SHP77 (cell line): ENCODE data around the gene YIPF2.
"Not testable (repeated sequence)": the region's sequence is repeated elsewhere in the genome, so short reads cannot be mapped to it uniquely, and the experiment has no call there.

Experiments used
- DNase-seq, 2 experiments: peaks; one replicate each; lab custom pipeline; 2025; lab: John Stamatoyannopoulos, UW

Gene YIPF2

DNA sequence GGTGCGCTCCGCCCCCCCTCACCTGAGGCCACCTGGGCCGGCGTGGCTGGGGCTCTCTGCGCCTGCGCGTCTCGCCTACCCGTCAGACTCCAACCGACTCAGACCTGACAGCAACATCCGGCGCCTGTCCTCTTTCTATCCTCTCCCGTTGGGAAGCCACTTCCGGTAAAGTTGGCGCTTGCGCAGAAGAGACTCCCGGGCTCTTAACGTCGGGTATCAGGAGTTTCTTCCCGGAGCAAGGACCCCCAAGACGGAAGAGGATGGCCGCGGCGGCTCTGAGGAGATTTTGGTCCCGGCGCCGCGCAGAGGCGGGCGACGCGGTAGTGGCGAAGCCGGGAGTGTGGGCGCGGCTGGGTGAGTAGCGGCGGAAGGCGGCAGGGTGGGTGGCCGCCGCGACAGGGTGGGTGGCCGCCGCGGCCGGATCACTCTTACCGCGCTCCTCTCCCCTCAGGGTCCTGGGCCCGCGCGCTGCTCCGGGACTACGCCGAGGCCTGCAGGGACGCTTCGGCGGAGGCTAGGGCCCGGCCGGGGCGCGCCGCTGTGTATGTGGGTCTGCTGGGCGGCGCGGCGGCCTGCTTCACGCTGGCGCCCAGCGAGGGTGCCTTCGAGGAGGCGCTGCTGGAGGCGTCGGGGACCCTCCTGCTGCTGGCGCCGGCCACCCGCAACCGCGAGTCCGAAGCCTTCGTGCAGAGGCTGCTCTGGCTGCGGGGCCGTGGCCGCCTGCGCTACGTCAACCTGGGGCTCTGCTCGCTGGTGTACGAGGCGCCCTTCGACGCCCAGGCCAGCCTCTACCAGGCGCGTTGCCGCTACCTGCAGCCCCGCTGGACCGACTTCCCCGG, at the start of gene YIPF2, which contains the start of gene TIMM29:
TSS of gene YIPF2 (minus strand) at position 77 of the 839 bp plus-strand sequence. CDS start 229 bp downstream, outside the sequence.
TSS of gene TIMM29 (plus strand) at position 249 of the 839 bp plus-strand sequence. CDS start at position 261, 12 bp downstream.
- DNase-seq: peak; percentile 97 to 98

DNA sequence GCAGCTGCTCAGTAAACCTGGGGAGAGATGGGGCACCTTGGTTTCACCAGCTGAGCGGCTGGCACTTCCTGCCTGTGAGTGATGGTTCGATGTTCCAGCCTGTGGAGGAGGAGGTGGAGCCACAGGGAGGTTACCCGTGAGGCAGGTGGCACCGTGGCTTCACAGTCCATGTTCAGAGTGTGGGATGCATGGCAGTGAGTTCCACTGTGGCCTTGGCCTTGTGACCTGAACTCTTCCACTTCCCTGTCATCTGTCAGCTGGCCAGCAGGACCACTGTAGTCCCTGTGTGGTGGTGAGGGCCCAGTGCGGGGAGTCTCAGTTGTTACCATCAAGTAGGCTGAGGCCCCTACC, 49.3 kb upstream of the YIPF2 start:
- DNase-seq: no peak

DNA sequence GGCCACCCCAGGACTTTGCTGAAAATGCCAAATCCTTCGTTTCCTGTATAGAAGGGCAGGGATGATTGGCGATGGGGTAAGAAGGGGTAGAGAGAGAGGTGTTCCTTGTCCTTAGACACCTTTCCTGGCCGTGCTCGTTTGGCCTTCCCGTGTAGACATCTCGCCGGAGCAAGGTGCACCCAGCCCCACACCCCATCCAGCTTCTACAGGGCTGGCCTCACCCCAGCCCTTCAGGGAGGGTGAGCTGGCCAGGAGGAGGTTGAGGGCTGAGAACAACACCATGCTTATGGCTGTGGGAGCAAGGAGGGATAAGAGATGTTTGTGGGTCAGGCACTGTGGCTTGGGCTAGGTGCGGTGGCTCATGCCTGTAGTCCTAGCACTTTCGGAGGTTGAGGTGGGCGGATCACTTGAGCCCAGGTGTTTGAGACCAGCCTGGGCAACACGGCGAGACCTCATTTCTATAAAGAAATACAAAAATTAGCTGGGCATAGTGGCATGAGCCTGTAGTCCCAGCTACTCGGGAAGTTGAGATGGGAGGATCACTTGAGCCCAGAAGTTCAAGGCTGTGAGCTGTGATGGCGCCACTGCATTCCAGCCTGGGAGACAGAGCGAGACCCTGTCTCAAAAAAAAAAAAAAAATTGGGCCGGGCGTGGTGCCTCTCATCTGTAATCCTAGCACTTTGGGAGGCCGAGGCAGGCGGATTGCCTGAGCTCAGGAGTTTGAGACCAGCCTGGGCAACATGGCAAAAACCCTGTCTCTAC, 47.9 kb upstream of the YIPF2 start:
- DNase-seq: no peak

DNA sequence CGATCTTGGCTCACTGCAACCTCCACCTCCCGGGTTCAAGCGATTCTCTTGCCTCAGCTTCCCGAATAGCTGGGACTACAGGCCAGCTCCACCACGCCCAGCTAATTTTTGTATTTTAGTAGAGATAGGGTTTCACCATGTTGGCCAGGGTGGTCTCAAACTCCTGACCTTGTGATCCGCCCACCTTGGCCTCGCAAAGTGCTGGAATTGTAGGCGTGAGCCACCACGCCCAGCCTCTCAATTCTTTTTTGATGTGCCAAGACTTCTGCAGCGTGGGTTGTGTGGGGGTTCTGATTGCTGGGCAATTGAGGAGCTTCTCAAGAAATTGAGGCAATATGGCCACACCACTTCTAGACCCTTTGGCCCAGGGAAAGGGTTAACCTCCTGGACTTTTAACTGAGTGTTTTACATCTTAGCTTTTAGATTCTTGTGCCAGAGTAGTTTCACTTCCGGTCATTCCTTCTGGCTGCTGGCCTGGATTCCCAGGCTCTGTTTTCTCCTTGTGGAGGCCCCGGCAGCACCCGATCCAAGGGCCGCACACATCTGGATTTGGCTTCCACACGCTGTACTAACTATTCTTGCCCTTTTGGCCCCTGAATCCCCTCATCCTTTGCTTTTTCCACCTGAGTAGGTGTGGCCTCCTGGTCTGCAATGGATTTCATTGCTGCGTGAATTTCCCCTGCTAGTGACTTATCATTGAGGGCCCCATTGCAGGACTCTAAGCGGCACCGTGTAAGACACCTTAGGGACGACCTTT, 47.1 kb upstream of the YIPF2 start:
- DNase-seq: no peak

DNA sequence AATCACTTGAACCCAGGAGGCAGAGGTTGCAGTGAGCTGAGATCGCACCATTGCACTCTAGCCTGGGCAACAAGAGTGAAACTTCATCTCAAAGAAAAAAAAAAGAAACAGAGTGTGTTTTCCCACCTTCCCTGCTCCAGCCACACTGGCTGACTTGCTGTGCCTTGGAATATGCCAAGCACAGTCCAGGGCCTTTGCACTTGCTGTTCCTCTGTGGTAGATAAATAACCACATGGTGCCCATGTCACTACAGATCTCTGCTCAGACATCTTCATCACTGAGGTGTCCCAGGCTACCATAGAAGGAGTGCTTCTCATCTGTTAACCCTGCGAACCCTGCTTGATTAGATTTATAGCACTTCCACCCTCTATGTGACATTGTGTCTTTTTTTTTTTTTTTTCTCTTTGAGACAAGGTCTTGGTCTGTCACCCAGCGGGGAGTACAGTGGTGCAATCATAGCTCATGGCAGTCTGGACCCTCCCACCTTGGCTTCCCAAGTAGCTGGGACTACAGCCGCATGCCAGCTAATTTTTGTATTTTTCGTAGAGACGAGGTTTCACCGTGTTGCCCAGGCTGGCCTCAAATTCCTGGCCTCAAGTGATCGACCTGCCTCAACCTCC, 42.8 kb upstream of the YIPF2 start:
- DNase-seq: no peak

DNA sequence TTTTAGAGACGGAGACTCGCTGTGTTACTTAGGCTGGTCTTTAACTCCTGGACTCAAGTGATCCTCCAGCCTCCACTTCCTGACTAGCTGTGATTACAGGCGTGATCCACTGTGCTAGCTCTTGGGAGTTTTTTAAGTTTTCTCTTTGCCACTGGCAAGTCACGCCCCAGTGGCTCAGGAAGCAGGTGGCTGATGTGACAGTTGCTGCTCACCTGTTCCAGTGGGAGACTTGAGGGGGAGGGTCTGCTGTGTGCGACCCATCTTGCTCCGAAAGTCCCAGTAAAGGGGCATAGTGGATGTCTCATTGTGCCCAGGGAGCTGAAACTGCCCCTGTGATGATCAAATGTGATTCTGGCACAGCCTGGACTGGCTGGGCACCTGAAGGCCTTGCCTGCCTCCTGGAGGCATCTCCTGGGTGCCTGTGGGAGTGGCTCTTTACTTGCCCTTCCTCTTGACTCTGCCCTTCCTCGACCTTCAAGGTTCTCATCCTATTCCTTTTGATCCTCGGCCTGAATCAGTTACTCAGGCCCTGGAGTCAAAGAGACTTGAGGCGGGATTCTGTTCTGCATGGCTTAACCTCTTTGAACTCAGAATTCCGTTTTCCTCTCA, 40.2 kb upstream of the YIPF2 start:
- DNase-seq: no peak

DNA sequence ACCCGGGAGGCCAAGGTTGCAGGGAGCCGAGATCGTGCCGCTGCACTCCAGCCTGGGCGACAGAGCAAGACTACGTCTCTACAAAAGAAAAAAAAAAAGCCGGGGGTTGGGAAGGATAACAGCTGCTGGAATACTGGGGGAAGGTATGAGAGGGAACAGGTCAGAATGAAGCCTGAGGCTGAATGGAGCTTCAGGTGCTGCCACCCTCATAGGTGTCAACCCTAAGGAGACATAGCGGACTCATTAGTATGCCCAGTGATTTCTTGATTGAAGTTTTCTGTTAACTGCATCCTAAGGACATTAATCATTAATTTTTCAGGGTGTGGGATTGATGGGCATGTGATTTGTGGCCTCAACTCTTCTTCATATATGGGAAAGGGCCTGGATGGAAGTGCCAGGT, 38.4 kb upstream of the YIPF2 start:
- DNase-seq: no peak

DNA sequence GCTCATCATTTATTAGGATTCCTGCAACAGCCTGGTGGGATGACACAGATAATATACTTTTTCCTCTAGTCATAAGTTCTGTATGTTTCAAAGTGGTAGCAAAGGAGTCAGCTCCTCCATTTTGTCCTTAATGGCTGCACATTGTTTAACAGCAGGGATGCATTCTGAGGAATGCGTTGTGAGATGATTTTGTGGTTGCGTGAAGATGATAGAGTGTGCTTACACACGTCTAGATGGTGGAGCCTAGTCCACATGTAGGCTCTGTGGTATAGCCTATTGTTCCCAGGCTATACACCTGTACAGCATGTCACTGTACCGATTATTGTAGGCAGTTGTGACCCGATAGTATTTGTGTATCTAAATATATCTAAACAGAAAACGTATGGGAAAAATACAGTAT, 37.0 kb upstream of the YIPF2 start:
- DNase-seq: no peak

DNA sequence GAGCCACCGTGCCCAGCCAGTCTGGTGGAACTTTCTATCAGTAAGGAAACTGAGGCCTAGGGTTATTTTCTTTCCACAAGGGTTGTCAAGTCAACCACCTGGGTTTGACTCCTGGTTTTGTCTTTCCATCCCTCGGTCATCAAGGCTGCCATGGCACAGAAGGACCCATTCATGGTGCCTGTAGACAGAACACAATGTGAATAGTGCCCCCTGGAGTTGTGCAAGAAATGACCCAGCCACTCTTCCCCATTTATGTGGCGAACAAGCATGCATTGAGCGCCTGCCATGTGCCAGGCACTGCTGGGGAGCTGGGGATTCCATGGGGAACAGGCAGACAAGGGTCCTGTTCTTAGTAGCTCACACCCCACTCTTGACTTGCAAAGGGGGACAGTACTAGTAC, 36.5 kb upstream of the YIPF2 start:
- DNase-seq: no peak

DNA sequence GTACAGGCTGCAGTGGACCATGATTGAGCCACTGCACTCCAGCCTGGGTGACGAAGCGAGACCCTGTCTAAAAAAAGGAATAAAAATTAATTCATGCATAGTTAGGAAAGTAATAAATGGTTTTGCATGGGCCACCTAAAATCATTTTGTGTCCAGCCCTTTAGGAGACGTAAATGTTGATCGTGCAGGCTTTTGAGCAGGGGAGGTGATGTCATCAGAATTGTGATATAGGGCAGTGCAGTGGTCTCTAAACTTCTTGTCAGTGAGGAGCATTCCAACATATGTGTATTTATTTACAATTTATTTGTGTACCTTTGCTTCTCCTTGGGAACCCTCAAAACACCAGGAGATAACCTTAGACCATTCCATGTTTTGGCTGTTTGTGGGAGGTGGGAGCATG, 35.4 kb upstream of the YIPF2 start:
- DNase-seq: no peak

DNA sequence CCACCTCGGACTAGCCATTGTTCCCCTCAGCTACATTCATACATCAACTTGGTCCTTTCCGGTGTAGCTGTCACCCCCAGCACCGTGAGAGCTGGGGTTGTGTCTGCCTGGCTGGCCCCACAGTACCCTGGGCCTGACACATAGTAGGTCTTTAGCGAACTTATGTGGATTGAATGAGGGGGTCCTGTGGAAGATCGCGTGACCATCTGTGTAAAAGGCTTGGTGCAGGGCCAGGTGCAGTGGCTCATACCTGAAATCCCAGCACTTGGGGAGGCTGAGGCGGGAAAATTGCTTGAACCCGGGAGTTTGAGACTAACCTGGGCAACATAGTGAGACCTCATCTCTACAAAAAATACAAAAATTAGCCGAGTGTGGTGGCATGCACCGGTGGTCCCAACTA, 34.4 kb upstream of the YIPF2 start:
- DNase-seq: no peak

DNA sequence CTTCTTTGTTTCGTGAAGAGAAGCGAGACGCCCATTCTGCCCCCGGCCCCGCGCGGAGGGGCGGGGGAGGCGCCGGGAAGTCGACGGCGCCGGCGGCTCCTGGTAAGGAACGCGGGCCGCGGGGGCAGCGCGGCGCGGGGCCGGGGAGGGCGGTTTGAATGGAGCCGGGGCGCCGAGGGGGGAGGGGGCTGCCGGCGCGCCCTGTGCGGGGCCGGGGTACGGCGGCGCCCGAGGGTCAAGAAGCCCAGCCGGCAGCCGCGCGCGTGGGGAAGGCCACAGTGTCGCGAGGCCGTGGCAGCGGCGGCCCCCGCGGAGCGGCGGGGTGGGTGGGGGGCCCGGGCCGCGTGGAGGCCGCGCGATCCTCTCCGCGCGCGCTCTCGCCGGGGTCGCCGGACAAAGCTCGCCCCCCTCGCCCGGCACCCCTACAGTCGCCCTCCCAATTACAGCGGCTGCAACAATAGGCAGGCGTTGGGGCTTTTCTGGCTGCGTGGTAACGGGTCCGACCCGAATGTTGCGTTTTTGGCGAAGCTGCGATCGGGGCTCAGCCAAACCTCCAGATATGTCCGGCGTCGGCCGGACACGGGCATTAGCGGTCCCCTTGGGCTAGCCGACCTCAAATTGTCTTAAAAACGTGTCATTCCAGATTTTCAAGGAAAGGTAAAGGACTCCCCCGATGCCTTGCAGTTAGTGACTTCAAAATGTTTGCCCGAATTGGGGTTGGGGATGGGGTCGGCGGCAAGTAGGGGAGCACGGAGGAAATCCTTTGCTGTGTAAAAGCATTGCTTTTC, 32.8 kb upstream of the YIPF2 start:
- no peak for DNase-seq

DNA sequence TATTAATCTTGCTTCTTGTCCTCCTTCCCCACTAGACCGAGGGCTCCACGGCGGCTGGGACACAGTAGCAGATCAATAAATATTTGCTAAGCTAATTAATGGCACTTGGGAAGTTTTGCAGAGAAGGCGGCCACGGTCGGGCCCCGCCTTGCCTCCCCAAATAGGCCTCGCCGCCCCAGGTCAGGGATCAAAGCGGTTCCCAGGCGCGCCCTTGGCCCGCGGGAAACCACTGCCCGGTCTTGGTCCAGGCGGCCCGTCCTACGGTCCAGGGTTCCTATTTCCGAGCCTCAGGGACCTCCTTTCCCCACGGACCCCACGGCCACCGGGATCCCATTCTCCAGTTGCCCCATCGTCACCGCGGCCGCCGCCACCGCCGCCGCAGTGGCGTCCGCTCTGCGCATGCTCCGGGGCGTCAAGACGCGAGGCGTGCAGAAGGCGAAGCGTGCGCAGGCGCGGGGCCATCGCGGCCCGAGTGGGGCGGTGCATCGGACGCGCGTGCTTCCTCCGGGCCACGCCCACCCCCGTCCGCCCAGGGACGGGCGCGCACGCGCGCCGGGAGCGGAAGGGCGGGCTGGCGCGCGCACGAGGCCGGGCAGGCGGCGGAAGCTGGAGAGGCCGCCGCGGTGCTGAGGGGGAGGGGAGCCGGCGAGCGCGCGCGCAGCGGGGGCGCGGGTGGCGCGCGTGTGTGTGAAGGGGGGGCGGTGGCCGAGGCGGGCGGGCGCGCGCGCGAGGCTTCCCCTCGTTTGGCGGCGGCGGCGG, 32.1 kb upstream of the YIPF2 start, which contains the start of gene SMARCA4:
TSS of gene SMARCA4 (plus strand) at position 717 of the 759 bp plus-strand sequence. CDS start 23,122 bp downstream, outside the sequence.
- DNase-seq: peak; percentile 87 to 92

DNA sequence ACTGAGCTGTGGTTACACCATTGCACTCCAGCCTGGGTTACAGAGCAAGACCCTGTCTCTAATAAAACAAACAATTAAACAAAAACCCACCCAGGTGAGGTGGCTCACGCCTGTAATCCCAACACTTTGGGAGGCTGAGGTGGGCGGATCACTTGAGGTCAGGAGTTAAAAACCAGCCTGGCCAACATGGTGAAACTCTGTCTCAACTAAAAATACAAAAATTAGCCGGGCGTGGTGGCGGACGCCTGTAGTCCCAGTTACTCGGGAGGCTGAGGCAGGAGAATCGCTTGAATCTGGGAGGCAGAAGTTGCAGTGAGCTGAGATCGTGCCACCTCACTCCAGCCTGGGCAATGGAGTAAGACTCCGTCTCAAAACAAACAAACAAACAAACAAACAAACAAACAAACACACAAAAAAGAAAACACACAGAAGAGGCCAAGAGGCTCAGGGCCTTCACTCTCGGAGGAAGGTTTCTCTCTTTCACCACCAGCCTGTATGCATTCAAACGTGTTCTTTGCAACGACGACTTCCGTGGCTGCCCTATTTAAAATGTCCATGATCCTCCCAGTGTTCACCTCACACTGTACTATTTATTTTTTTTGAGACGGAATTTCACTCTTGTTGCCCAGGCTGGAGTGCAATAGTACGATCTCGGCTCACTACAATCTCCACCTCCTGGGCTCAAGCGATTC, 31.0 kb upstream of the YIPF2 start:
- DNase-seq: not testable (repeated sequence)

DNA sequence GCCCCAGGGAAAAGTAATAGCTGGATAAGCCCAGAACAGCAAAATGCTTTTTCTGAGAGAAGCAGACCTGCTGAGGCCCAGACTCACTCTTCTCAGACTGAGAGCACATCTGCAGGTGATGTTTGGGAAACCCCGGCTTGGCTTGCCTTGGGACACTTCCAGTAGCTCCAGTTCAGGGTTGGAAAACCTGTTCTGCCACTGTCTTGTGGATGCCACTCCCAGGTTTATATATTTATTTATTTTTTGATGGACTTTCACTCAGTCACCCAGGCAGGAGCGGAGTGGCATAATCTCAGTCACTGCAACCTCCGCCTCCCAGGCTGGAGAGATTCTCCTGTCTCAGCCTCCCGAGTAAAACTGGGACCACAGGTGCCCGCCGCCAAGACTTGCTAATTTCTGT, 24.4 kb upstream of the YIPF2 start:
- no peak for DNase-seq

DNA sequence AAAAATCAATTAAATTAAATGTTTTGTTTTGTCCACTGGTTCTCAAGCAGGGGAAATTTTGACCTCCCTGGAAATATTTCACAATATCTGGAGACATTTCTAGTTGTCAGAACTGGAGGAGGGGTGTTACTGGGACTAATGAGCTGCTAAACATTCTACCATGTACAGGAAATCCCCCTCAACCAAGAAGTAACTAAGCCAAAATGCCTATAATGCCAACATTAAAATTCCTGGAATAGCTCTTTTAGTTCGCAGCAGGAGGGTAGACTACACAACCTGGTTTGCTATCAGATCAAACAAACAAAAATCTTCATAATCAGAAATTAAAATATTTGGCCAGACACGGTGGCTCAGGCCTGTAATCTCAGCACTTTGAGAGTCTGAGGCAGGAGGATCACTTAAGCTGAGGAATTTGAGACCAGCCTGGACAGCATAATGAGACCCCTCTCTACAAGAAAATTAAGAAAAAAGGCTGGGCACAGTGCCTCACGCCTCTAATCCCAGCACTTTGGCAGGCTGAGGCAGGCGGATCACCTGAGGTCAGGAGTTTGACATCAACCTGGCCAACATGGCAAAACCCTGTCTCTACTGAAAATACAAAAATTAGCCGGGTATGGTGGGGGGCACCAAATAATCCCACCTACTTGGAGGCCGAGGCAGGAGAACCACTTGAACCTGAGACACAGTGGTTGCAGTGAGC, 18.7 kb upstream of the YIPF2 start:
- DNase-seq: no peak

DNA sequence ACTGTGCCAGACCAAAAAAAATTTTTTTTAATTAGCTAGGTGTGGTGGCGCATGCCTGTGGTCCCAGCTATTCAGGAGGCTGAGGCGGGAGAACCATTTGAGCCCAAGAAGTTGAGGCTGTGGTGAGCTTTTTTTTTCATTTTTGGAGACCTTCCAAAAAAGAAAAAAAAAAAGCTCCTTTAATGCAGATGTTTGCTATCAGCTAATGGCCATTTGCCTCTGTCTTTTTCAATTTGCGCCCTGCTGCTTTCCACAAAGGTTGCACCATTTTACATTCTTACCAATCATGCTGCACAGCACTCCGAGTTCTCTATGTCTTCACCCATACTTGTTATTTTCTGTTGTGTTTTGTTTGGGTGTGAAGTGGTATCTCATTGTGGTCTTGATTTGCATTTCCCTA, 16.8 kb upstream of the YIPF2 start:
- DNase-seq: no peak

DNA sequence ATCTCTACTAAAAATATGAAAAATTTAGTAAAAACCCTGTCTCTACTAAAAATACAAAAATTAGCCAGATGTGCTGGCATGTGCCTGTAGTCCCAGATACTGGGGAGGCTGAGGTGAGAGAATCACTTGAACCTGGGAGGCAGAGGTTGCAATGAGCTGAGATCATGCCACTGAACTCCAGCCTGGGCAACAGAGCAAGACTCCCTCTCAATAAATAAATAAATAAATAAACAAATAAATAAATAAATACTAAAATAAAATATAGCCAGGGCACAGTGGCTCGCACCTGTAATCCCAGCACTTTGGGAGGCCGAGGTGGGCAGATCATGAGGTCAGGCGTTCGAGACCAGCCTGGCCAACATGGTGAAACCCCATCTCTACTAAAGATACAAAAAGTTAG, 15.0 kb upstream of the YIPF2 start:
- DNase-seq: not testable (repeated sequence)

DNA sequence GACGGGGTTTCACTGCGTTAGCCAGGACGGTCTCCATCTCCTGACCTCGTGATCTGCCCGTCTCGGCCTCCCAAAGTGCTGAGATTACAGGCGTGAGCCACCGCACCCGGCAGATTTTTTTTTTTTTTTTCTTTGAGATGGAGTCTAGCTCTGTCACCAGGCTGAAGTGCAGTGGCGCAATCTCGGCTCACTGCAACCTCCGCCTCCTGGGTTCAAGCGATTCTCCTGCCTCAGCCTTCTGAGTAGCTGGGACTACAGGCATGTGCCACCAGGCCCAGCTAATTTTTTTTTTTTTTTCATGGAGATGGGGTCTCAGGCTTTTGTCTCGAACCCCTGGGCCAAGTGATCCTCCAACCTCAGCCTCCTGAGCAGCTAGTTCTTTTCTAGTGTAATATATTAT, 13.2 kb upstream of the YIPF2 start:
- not testable (repeated sequence) for DNase-seq
